DOHH2 (cell line): ENCODE measurements around the gene ARMH2.

Experiments
- CTCF ChIP-seq: fragments of 200-600 bp; sonication (generic); IDR thresholded peaks from one replicate; pipeline ENCODE4 v1.5.1; 2014; ENCODE audit warnings: antibody characterized with exemption, mild to moderate bottlenecking, low read depth, low read length; ENCODE audit not compliant: poor library complexity, severe bottlenecking
- EZH2phosphoT487 ChIP-seq: fragments of 200-600 bp; sonication (generic); IDR thresholded peaks from 2 replicates; pipeline ENCODE4 v1.6.1; 2017; ENCODE audit warnings: borderline replicate concordance, mild to moderate bottlenecking, antibody characterized with exemption, low read length, moderate library complexity, mixed read lengths

- TF ChIP-seq CTCF = no peak
- no peak for TF ChIP-seq EZH2phosphoT487
These were observed 24.0 kb upstream of the ARMH2 start for GRCh38 chr6:24822696-24823095.
